Eye (tissue), 1 donor: ENCODE data around the gene LHFPL6.

ENCODE experiments used
- DNase-seq: peaks from one replicate; pipeline ENCODE4 v3.0.0-alpha.2; 2015

The LHFPL6 gene

GRCh38 chr13:39602614-39603366, at the start of gene LHFPL6:
TSS of gene LHFPL6 (minus strand) at chr13:39603193.
- DNase-seq: peak; percentile 93

DNA sequence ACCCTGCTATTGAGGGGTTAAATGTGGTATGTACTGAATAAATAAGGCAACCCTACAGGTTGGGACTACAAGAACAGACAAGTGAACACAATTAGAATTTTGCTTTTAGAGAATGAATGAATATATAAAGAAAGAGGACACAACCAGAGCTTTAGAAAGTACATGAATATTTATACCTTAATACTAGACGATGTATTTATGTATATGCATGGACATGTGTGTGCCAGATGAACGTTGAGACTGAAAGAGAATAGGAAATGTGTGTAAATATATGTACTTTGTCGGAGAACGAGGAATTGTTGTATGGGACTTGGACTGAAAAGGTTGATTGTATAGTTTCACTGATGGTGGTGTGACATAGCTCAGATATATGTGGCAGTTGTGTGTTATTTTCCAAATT, 43.1 kb upstream of the LHFPL6 start:
- peak; percentile 7 for DNase-seq

DNA sequence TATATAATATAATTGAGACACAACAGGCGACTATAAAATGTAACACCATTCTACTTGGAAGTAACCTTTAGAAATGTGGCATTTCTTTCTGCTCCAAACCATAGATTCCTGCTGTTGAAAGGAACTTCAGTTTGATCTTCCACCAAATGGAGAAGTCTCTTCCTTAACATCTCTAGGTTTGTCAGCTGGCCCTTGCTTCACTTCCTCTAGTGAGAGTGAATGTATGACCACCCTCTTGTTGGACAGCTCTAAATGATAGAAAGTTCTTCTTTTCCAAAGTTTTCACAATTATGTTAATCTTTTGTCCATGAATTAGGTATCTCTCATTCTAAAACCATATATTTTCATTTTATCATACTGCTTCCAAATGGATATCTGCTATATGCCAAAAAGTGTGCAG, 38.7 kb upstream of the LHFPL6 start:
- DNase-seq: no peak

- no peak for DNase-seq
Measured at GRCh38 chr13:39637890-39638289, 34.9 kb upstream of the LHFPL6 start.

DNA sequence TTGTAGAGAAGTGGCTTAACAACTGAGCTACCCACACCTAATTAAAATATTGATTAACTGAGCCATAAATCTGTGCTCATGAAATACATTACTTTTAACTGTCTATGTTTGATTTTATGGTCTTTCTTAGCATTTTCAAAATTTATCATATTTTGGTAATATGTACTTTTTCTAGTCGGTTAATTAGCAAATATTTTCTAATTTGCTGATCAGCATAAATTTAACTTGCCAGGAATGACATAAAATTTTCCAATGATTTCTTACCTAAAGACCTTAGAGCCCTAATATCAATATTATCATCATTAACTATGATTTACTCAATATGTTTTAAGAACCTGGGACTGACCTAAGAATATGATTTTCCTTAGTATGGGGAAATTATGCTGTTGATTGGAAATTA, 32.6 kb upstream of the LHFPL6 start:
- no peak for DNase-seq

DNA sequence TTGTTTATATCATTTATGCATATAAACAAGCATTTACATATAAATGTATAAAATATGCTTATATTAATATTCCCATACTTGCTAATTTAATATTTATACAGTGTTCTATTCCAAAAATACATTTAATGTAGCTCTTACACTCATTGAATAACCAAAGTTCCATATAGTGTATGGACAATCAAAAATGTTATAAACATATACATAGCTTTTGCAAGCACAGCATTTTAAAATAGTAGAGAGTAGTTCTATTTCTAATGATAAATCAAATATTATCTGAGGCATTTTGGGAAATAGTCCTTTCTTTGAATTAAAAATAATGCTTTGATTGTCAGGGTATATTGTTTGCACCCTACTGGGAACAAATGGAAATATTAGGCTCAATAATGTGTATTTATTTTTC, 30.0 kb upstream of the LHFPL6 start:
- no peak for DNase-seq

DNA sequence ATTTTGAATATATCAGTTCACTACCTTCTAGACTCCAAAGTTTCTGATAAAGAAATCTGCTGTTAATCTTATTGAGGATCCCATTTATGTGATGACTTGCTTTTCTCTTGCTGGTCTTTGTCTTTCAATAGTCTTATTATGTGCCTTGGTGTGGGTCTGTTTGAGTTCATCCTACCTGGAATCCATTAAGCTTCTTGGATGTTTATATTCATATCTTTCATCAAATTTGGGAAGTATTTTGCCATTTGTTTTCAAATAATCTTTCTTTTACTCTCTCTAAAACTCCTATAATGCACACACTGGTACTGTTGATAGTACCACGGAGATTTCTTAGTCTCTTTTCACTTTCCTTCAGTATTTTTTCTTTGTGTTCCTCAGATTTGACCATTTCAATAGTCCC, 28.3 kb upstream of the LHFPL6 start:
- no peak for DNase-seq

DNA sequence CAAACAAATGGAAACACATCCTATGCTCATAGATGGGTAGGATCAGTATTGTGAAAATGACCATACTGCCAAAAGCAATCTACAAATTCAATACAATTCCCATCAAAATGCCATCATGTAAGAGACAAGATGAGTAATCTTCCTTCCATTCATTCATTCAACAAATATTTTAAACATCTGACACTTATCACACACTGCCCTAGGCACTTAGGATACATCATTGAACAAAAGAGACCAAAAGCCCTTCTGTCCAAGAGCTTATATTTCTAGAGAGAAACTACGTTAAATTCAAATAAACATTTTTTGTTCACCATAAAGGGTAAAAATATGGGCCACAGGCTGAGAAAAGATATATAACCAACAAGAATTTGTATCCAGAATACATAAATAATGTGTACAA, 20.5 kb upstream of the LHFPL6 start:
- DNase-seq: no peak

GRCh38 chr13:39618561-39618960, 15.6 kb upstream of the LHFPL6 start:
- DNase-seq: no peak

GRCh38 chr13:39616087-39616694, 13.2 kb upstream of the LHFPL6 start:
- DNase-seq: peak; percentile 89

DNA sequence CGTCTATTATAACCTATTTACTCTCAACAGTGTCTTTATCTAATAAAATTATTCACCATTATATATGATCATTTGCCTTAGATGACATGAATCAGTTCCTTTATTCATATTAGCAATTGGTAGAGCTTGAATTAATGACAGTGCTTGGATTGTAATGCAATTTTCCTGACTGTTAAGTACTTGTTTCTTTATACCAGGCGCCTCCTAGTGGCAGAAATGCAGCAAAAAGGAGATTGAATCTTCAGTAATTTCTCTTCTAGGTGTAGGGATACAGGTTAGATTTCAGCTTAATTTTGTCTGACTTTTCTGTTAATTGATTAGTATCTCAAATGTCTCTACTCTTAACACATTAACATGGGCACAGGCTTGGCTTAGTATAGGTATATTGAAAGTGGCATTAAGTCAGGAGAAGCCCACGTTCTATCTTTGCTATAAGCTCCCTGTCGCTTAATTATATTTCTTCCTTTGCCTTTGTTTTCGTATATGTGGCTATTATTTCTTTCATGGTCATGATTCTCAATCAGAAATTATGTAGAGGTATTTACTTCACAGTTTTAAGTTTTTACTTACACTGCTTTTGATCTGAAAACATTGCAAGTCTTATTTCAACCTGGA, 9.1 kb upstream of the LHFPL6 start:
- peak; percentile 89 for DNase-seq

- DNase-seq: no peak
Measured at GRCh38 chr13:39607876-39608275, 4.9 kb upstream of the LHFPL6 start.

DNA sequence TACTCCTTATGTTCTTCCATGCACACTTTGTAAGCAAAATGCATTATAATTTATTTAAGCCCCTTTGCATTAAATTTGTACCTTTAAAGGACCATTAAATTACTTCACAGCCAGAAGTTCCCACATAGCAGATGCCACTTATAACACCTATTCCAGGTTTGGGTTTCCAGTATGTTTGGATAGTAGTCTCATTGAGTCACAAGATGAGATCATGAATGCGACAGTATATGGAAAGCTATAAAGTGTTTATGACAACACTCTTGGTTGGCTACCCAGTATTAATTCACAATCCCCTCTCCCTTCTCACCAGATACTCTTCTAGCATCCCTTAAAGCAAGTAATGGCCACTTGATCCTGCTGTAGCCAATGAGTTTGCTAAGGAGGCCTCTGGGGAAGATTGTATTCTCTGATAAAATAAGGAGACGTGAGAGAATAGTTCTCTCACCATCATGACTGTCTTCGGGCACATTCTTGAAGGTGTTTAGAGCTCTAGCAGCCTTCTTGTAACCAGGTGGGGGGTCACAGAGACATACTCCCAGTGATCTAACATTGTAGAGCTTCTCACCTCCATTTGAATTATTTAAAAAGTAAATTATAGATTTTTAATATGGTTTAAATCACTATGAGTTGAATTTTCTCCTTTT, 2.8 kb upstream of the LHFPL6 start:
- DNase-seq: no peak

- DNase-seq: no peak
Measured at GRCh38 chr13:39604756-39605155, 1.8 kb upstream of the LHFPL6 start.

GRCh38 chr13:39603424-39603947, 493 bp upstream of the LHFPL6 start:
- DNase-seq: no peak

DNA sequence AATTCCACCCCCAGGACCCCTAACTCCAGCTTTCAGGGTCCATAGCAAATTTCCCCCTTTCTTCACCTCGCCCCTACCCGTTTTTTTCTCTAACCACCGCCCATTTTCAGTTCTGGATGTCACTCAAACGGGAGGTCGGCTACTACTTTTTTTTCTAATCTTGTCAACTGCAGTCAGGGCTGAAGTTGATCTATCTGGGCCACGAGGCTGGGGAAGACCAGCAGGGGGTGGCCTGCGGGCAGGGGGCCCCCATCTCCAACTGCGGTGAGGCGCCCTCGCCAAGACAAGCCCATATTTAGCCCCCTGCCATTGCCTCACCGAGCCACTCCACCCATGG, 748 bp downstream of the LHFPL6 start:
- DNase-seq: no peak

- DNase-seq: no peak
Measured at GRCh38 chr13:39601636-39602035, 1.4 kb downstream of the LHFPL6 start.

DNA sequence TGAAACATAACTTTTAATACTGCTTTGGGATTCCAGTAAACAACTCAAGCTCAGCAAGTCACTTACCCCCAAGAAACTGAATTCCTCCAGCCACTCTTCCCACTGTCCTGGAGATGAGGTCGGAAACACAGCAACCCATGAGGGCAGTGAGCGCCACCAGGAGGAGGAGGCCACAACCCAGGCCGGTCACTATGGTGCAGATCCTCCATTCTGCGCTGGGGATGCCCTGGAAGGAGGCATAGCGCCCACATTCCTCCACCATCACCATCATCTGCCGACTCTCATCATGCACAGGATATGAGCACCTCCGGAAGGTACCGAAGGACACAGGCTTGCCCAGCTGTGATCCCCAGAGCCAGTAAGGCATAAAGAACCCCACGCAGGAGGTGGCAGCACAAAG, 2.2 kb downstream of the LHFPL6 start:
- no peak for DNase-seq

DNA sequence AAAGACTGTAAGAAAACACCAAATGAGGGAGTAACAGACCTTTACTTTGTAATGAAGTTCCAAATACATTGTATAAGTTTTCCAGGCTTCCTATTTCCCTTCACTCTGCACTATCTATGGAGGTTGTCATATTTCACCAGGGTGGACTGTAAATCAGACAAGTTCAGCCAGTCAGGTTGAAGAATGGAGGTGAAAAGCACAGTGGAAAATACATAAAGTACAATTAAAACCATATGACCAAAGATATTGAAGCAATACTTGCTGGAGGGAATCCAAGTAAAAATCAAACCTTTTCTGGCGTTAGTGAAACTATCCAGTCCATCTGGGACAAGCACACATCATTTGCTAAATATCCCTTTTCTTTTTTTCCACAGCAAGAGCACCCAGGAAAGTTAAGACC, 3.2 kb downstream of the LHFPL6 start:
- peak; percentile 39 for DNase-seq

DNA sequence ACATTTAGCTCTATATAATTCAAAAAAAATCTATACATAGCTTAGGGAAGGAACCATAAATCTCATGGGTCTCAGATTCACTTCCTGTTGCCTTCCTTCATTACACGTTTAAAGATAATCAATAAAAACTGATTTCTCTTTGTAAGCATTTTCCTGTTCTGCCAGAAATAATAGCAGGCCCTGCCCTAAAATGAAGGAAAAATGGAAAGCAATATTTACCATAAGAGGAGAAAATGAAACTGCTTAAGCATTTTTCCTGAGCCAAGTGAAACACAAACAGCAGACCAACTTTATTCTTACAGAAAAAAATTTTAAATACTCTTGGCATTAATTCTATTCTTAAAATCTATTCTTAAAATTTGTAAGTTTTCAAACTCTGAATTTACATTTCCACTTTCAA, 4.0 kb downstream of the LHFPL6 start:
- DNase-seq: no peak

- peak; percentile 55 for DNase-seq
Measured at GRCh38 chr13:39597838-39598237, 5.2 kb downstream of the LHFPL6 start.

- no peak for DNase-seq
Measured at GRCh38 chr13:39596685-39597084, 6.3 kb downstream of the LHFPL6 start.

- no peak for DNase-seq
Measured at GRCh38 chr13:39596176-39596575, 6.8 kb downstream of the LHFPL6 start.
